ENCODE results near the gene OR9A2. TPM values are rescaled to one million over a fixed set of nuclear protein-coding genes. Genes with fewer than 3 reads are reported as not detected.

OR9A2 gene
- total and polyA plus RNA-seq, 10 of the 15 experiments (the other 5 are each of a cell fraction or from before 2014, with no cell fraction given), result not detected

GRCh38 chr7:142999793-143000192, 27.1 kb downstream of the OR9A2 start:
- ATAC-seq (no peak), FAIRE-seq (no peak), DNase-seq (ENCODE audit: low read depth, low spot score) (no peak)
- H3K9ac ChIP-seq (ENCODE audit: control insufficient read depth, insufficient read depth, low read length), result no peak overlapping the region
- no peak overlapping the region for H3K27ac ChIP-seq (ENCODE audit: control insufficient read depth, insufficient read depth)
- no peak overlapping the region for H3K4me2 ChIP-seq (ENCODE audit: control insufficient read depth, insufficient read depth)
- H3K79me2 ChIP-seq (ENCODE audit: control insufficient read depth, insufficient read depth, low read length), result no peaks in the 10 kb centered on the region
- H3K27me3 ChIP-seq (replicated peaks in 1 of 2; ENCODE audit: control insufficient read depth in 2 of 2, insufficient read depth in 2 of 2, low read length in 1 of 2), result no peaks in the 10 kb centered on the region
- intact Hi-C loops (cut with micrococcal nuclease; ENCODE audit: unreplicated experiment), result loop anchor here (10.0 kb wide), 2 partner anchors 395 to 415 kb away; no protein-coding TSS in a partner anchor
- no TSS peak for BruUV-seq (replicated peaks)
- TF ChIP-seq SMC3 (IDR thresholded peaks at IDR 0.05; ENCODE audit: borderline replicate concordance, low read length) (no peak), RELA (IDR thresholded peaks at IDR 0.05; ENCODE audit: borderline replicate concordance, partially characterized antibody) (no peak), MAX (IDR thresholded peaks at IDR 0.05; ENCODE audit: low read depth, low read length) (no peak), RAD51 (IDR thresholded peaks at IDR 0.05) (no peak), PAX8 (IDR thresholded peaks at IDR 0.05) (no peak), PRDM15 (CRISPR knock-in tag; IDR thresholded peaks at IDR 0.05) (no peak), SMAD5 (IDR thresholded peaks at IDR 0.05; ENCODE audit: low read depth) (no peak), ZNF592 (IDR thresholded peaks at IDR 0.05) (no peak), HCFC1 (IDR thresholded peaks at IDR 0.05; ENCODE audit: low read length) (no peak), RB1 (IDR thresholded peaks at IDR 0.05; ENCODE audit: borderline replicate concordance) (no peak), SUPT20H (IDR thresholded peaks at IDR 0.05; ENCODE audit: borderline replicate concordance, control insufficient read depth, low read depth, low read length) (no peak), MXI1 (IDR thresholded peaks at IDR 0.05; ENCODE audit: low read depth, low read length) (no peak), MYB (IDR thresholded peaks at IDR 0.05; ENCODE audit: borderline replicate concordance, low read depth, low read length) (no peak), GATAD2B (conservative IDR thresholded peaks at IDR 0.05; ENCODE audit: low read depth) (no peak), ZBED1 (IDR thresholded peaks at IDR 0.05; ENCODE audit: borderline replicate concordance) (no peak)
- no peaks in the 10 kb centered on the region for H3K36me3 ChIP-seq (ENCODE audit: control insufficient read depth in 2 of 2, insufficient read depth in 2 of 2, low read length in 1 of 2)
- in situ Hi-C loops (cut with MboI), result loop anchor here (5.0 kb wide), 2 partner anchors 127 to 372 kb away; no protein-coding TSS in a partner anchor
- H4K20me1 ChIP-seq (ENCODE audit: control insufficient read depth, insufficient read depth), result no peaks in the 10 kb centered on the region
- ChIA-PET RAD21 (ENCODE audit: unreplicated experiment) (interaction anchor here (1.2 to 2.2 kb wide), 2 partner anchors 127 to 215 kb away, joined by 4 to 11 read pairs; no protein-coding TSS in a partner anchor), SMC1A (ENCODE audit: uncharacterized antibody, unreplicated experiment) (interaction anchor here (0.6 to 11.6 kb wide), 5 partner anchors 15 to 348 kb away, joined by 3 to 191 read pairs (median 4); no protein-coding TSS in a partner anchor), POLR2A (no interaction called here), CTCF (interaction anchor here (0.7 to 19.2 kb wide), 12 partner anchors 9 to 465 kb away, joined by 3 to 434 read pairs (median 4); partner anchors contain the start of gene TAS2R40)
- H3K4me1 ChIP-seq (ENCODE audit: control insufficient read depth, insufficient read depth, low read length), result no peaks in the 10 kb centered on the region
- H3K4me3 ChIP-seq, result no peak overlapping the region
- no peaks in the 10 kb centered on the region; the same call in 2 of the 3 replicates for H3K9me3 ChIP-seq (replicated peaks; ENCODE audit: control insufficient read depth, insufficient read depth, low read length)
- H2AFZ ChIP-seq (ENCODE audit: control insufficient read depth, low read depth, low read length), result no peak overlapping the region
